GF-D8 (cell line): ENCODE measurements around the gene LRRC8A.
"Not testable (repeated sequence)": the region's sequence is repeated elsewhere in the genome, so short reads cannot be mapped to it uniquely, and the experiment has no call there.

Experiments
- DNase-seq: peaks from one replicate; lab custom pipeline; 2025; lab: John Stamatoyannopoulos, UW

Gene LRRC8A

DNA sequence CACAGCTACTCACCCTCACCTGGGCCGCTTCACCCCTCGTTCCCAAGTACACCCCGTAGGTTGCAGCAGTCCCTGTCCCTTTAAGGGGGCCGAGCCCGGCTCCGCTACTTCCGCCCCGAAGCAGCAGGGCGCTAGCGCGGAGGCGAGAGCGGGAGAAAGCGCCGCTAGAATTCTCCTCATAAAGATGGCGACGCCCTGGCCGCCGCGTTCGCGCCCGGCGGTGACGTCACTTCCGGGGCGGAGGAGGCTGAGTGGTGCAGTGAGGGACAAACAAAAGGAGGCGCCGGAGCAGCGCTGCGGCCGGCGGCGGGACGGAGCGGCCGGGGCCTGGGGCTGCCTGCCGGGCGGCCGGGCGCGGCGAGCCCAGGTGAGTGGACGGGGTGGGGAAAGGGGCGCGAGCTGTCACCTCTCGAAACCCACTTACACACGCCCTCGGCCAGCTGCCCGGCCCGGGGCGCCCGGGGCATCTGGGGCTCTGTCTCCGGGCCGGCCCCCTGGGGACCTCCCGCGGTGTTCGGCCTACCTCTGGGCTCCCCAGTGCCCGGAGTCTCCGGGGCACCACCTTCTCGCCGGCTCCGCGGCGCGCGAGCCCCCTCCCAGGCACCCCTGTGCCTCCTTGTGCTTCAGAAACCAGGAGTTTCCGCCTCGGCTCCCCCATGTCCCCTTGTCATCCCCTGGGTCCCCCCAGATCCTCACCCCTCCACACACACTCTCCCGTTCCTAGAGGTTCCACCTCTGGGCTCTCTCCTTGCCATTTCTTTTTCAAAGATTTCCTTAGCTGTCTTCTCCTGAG is at the start of gene LRRC8A, which contains the start of gene KYAT1:
LRRC8A (plus strand) TSS at position 250 of the 793 bp plus-strand sequence. CDS start 25,032 bp downstream, outside the sequence.
KYAT1 (minus strand) TSS at position 67 of the 793 bp plus-strand sequence. CDS start 36,545 bp downstream, outside the sequence.
- peak; percentile 91 for DNase-seq

DNA sequence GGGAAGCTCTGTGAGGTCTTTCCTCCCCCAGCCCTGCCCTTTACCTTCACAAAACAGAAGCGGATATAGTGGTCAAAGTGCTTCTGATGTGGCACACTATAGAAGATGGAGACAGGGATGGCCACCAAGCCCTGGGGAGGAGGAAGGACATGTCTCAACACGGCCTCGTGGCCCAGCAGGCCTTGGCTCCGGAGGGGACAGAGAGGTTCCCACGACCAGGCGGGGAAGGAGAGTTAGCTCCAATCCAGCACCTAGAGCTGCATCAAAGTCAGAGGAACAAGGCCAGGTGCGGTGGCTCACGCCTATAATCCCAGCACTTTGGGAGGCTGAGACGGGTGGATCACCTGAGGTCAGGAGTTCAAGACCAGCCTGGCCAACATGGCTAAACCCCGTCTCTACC is 48.2 kb upstream of the LRRC8A start:
- no peak for DNase-seq

DNA sequence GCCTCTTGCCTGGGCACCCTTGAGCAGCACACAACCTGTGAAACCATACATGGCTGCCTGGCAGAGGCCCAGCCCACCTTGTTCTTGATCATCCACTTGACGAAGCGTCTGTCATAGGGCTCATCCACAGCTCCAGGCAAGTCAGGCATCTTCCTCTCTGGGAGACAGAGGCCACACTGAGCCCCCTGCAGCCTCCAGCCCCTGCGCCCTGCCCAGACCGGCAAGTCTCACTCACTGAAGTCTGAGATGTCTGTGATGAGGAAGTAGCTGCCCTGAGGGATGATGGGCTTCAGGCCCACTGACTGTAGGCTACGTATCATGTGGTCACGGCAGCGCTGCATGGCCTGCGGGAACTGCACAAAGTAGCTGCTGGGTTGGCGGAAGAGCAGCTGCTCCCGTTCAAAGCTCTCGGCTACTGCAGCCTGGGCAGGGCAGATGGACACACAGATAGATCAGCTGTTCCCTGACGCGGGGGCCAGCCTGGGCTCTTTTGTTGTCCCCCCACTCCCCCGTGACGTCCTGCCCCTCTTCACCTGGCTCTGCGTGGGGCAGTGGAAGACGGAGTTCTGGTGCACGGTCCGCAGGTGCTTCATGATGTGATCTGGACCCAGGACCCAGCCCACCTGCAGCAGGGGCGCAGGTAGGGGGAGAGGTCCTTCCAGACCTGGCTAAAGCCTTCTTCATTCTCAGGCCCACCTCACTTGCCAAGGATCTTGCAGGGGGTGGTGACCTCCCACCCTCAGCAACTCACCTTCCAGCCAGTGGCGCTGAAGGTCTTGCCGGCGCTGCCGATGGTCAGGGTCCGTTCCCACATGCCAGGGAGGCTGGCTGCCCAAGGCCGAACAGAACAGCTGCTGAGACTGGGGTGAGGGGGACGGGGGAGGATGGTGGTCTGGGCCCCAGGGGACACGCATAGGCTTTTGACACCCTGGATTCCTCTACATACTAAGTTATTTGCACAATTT is 46.4 kb upstream of the LRRC8A start:
- no peak for DNase-seq

DNA sequence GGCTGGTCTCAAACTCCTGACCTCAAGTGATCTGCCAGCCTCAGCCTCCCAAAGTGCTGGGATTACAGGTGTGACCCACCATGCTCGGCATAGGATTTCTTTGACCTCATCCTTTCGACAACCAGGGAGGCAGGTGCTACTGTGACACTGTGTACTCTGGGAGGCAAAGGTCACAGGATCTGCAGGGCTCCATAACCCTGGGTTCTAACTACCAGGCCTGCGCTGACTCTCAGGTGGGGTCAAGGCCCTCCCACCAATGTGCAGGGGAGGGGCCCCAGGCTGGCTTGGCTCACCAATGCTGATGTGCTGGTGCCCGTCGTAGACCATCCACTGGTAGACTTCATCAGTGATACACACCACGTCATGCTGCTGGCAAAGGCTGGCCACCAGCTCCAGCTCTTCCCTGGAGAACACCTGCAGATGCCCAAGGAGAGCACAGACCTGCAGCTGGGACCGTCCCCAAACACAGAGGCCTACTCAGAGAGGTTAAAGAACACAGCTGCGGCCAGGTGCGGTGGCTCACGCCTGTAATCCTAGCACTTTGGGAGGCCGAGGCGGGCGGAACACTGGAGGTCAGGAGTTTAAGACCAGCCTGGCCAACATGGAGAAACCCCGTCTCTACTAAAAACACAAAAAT is 45.3 kb upstream of the LRRC8A start:
- DNase-seq = no peak

DNA sequence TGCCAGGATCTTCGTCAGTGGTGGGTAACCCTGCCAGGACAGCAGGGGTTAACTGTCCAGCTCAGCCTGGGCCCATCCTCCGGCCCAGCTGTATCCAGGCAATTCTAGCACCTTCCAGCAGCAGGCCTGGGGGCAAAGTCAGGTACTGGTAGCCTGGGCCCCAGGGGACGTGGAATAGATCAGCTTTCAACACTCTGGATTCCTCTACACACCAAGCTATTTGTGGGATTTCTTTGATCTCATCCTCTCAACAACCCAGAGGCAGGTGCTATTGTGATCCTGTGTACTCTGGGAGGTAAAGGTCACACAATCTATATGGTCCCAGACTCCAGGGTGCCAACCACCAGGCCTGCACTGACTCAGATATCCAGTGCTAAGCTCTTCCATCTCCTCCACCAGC is 43.6 kb upstream of the LRRC8A start:
- DNase-seq = no peak

DNA sequence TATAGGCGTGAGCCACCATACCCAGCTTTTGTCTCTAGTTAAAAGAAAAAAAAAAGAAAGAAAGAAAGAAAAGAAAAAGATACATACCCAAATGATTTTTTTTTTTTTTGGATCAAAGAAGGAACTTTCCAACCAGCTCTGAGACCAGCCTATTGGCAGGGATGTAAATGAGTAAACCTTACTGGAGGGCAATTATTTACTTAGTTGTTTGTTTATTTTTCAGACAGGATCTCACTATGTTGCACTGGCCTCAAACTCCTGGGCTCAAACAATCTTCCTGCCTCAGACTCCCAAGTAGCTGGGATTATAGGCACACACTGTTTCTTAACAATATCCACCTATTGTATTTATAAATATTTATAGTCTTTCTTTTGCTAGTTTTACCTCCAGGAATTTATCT is 41.4 kb upstream of the LRRC8A start:
- no peak for DNase-seq

DNA sequence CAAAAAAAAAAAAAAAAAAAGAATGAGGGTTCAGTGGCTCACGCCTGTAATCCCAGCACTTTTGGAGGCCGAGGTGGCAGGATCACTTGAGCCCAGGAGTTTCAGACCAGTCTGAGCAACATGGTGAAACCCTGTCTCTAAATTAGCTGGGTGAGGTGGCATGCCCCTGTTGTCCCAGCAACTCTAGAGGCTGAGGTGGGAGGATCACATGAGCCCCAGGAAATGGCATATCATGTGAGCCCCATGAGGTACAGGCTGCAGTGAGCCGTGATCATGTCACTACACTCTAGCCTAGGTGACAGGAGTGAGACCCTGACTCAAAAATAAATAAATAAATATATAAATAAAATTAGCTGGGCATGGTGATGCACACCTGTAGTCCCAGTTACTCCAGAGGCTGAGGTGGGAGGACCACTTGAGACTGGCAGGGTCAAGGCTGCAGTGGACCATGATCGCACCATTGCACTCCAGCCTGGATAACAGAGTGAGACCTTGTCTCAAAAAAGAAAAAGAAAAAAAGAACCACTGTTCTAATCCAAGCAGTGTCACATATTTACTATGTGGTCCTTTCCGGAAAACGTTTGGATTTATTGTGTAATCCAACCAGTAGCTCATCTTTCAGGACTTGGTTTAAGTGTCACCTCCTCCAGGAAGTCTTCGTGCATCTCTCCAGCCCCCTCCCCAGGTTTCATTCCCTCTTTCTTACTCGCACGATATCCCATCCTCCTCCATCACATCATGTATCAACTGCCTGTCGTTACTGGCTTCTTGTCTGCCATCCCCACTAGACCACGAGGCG is 40.0 kb upstream of the LRRC8A start:
- no peak for DNase-seq

DNA sequence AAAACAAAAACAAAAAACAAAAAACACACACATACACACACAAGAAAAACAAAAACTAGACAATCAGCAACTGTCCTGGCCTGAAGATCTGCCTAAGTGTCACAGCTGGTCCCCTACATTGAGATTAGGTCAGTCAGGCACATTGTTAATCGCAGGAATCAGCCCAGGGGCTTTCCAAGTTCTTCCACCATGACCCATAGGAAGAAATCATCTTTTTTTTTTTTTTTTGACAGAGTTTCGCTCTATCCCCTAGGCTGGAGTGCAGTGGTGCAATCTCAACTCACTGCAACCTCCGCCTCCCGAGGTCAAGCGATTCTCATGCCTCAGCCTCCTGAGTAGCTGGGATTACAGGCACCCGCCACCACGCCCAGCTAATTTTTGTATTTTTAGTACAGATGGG is 38.8 kb upstream of the LRRC8A start:
- not testable (repeated sequence) for DNase-seq

DNA sequence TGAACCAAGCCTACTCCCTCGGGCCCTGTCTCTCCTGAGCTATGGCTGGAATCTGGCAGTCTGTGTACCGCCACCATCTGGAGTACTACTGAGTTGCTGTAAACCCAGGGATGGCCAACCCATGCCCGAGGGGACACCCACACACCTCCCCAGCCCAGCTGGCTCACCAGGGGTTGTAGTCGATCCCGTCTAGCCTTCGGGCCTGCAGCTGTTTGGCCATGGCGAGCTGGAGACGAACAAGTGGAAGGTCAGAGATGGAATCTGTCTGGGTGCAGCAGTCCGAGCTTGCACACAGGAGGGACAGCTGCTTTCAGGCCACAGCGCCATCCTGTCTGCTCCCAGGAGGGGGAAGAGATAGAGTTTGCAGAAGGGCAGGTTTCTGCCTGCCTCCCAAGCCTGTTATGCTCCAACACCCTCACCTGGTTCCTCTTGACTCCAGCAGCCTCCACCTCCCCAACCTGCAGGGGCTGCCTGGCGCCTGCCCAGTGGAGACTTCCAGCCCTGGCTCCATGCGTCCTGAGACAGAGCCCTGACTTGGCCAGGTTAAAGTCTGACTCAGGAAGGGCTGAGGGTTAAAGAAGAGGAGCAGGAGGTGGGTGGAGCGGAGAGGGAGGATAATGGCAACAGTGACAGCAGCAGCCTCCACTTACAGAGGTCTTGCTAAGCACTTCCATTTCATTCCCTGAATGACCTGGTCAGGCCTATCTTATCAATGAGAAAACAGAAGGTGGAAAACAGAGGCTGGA is 36.6 kb upstream of the LRRC8A start:
- DNase-seq = no peak

DNA sequence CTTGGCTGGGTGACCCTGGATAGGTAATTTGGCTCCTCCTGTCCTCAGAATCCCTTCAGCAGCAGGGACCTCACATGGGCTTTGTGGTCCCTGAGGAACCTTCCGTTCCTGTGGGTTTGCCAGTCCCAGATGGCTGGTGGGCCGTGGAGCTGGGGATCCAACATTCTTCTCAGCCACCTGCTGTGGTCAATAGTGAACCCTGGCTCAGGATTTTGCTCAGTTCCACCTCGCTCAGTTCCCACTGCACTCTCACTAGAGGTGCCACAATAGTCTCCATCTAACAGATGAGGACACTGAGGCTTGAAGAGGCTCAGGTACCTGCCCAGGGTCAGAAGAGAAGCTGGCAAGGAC is 35.3 kb upstream of the LRRC8A start:
- no peak for DNase-seq

DNA sequence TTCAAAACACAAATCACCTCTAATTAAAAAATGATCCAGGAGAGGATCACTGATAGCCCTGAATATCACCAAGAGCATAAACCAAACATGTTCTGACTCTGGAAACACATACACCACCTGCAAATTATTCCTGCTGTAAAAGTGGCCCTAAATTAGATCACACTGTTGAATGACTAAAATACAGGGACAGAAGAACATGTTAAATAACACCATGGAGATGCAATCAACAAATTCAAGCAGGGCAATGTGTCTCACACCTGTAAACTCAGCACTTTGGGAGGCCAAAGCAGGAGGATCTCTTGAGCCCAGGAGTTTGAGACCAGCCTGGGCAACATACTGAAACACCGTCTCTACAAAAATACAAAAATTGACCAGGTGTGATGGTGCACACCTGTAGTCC is 34.1 kb upstream of the LRRC8A start:
- no peak for DNase-seq

DNA sequence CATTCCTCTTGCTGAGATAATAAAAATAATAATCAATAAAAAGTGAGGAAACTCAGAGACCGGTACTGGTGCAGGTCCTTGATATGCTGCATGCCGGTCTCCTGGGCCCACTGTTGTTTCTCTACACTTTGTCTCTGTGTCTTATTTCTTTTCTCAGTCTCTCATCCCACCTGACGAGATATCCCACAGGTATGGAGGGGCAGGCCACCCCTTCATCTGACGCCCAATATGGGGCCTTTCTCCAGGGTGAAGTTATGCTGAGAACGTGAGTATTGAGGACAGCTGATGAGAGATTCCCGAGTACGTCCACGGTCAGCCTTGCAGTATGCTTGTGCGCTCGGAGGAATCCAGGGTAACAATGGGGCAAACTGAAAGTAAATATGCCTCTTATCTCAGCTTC is 30.9 kb upstream of the LRRC8A start:
- DNase-seq = not testable (repeated sequence)

DNA sequence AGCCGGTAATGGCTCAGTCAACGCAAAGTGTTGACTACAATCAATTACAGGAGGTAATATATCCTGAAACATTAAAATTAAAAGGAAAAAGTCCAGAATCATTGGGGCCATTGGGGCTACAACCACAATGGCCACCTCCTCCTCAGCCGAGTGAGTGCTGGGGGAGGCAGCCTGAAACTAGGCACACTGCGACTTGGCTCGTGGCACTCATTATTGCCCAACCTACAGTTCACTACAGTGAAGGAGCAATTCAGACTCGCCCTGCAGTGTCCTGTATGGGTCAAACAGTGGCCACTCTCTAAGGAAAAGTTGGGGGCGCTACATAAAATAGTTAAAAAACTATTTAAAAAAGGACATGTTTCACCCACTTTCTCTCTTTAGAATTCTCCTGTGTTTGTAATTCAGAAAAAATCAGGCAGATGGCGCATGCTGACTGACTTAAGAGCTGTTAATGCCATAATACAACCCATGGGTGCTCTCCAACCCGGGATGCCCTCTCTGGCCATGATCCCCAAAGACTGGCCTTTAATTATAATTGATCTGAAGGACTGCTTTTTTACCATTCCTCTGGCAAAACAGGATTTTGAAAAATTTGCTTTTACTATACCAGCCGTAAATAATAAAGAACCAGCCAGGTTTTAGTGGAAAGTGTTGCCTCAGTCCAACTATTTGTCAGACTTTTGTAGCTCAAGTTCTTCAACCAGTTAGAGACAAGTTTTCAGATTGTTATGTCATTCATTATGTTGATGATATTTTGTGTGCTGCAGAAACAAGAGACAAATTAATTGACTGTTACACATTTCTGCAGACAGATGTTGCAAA is 29.9 kb upstream of the LRRC8A start:
- DNase-seq = peak; percentile 13

DNA sequence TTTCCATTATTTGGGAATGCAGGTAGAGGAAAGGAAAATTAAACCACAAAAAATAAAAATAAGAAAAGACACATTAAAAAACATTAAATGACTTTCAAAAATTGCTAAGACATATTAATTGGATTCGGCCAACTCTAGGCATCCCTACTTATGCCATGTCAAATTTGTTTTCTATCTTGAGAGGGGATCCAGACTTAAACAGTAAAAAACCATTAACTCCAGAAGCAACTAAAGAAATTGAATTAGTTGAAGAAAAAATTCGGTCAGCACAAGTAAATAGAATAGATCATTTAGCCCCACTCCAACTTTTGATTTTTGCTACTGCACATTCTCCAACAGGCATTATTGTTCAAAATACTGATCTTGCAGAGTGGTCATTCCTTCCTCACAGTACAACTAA is 29.3 kb upstream of the LRRC8A start:
- DNase-seq = not testable (repeated sequence)

DNA sequence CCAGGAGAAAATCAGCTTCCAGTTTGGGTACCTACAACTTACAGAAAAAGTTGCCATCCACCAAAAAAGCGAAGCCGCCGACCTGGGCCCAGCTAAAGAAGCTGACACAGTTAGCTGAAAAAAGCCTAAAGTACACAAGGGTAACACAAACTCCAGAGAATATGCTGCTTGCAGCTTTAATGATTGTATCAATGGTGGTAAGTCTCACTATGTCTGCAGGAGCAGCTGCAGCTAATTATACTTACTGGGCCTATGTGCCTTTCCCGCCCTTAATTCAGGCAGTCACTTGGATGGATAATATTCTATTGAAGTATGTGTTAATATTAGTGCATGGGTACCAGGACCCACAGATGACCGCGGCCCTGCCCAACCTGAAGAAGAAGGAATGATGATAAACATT is 27.5 kb upstream of the LRRC8A start:
- DNase-seq = not testable (repeated sequence)

DNA sequence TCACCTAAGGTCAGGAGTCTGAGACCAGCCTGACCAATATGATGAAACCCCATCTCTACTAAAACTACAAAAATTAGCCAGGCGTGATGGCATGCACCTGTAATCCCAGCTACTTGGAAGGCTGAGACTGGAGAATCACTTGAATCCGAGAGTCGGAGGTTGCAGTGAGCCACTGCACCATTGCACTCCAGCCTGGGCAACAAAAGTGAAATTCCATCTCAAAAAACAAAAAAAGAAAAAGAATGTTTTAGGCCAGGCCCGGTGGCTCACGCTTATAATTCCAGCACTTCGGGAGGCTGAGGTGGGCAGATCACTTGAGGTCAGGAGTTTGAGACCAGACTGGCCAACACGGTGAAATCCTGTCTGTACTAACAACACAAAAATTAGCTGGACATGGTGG is 23.5 kb upstream of the LRRC8A start:
- DNase-seq = not testable (repeated sequence)

DNA sequence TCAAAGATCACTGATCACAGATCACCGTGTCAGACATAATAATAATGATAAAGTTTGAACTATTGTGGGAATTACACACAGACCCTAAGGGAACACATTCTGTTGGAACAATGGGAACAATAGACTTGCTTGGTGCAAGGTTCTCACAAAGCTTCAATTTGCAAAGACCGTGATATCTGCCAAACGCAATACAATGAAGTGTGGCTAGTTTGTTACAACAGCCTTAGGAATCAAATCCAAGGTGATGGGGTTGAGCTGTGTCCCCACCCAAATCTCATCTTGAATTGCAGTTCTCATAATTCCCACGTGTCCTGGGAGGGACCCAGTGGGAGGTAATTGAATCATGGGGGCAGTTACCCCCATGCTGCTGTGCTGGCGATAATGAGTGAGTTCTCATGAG is 21.0 kb upstream of the LRRC8A start:
- DNase-seq = no peak

DNA sequence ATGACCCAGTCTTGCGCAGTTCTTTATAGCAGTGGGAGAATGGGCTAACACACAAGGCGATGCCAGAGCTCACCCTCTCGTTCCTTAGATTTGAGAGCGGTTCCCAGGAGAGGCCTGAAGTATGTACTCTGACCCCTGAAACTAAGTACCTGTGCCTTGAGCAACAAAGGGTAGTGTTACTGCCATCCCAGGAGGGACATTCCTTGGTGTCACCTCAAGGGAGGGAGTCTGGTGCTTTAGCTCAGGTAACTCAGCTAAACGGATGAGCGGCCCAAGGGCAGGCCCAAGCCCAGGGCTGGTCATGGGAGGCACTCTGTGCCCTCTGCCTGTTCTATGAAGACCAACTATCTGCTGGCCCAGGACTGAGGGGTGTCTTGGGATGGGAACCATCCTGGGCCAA is 20.4 kb upstream of the LRRC8A start:
- no peak for DNase-seq

DNA sequence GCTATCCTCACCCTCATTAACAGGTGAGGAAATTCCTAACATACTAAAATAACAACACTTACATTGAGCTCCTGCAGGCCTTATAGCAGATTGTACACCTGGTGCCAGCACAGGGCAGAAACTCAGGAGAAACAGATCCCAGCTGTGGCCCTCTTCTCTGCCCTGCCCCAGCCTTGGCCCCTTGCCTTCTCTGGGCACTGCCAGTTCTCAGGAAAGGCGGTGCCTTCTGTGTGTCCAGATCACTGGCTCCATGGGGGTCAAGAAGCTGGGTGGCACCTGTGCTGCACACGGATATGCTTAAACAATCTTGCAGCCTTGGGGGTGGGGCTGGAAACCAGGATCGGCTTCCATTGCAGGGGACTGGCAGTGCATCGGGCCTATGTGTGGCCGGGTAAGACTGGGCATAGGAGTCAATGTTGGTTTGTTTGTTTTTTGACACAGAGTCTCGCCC is 19.5 kb upstream of the LRRC8A start:
- DNase-seq = no peak

DNA sequence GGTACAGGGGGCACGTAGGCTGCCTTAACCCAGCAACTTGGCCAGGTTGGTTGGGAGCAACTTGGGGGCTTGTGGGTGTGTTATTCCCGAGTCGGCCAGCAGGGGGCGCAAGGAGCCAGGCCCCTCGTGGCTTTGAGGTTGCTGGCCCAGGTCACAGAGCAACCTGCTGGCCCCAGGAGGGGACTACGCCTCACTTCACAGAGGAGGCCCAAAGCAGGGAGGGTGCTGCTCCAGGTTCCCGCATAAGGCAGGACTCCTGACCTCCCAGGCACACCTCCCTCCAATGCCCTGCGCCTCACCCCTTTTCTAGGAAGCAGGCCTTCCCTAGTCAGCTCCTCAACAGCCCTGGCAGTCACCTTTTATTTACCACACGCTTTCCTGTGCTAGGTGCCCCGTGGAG is 18.3 kb upstream of the LRRC8A start:
- peak; percentile 22 for DNase-seq
